SK-N-SH (cell line): ENCODE data around the gene MAGEA4. TPM values are rescaled to one million over a fixed set of nuclear protein-coding genes. Genes with fewer than 3 reads are reported as not detected.
"Not testable (repeated sequence)": the region's sequence is repeated elsewhere in the genome, so short reads cannot be mapped to it uniquely, and the experiment has no call there.

Experiments
- CTCF ChIA-PET: fragments of 300-600, 350-600 bp; formaldehyde crosslinking; extraction: SDS; loops from one replicate; lab custom pipeline; 2021; lab: Yijun Ruan, JAX
- POLR2A ChIA-PET: fragments of 350-600 bp; sonication (Branson Sonifier 250); formaldehyde crosslinking; extraction: SDS; loops from one replicate; lab custom pipeline; 2020; ENCODE audit warnings: antibody characterized with exemption, inconsistent platforms; lab: Yijun Ruan, JAX
- DNase-seq: peaks from one replicate; pipeline ENCODE4 v3.0.0; 2012
- H2AFZ ChIP-seq: fragments of 200-600 bp; sonication (generic); 2 replicates; pipeline ENCODE4 v1.8.1; 2016; ENCODE audit warnings: antibody characterized with exemption, mild to moderate bottlenecking, low read depth
- H3F3A ChIP-seq: fragments of 200-600 bp; sonication (generic); replicated peaks from 2 replicates; pipeline ENCODE3; 2016; ENCODE audit warnings: antibody characterized with exemption, mild to moderate bottlenecking; ENCODE audit not compliant: insufficient read depth
- H3K27ac ChIP-seq, 2 experiments: fragments of 200-500 bp in 1 of 2; fragments of 200-600 bp in 1 of 2; sonication (Bioruptor generic) in 1 of 2; sonication (generic), shearing (Covaris generic) in 1 of 2; 2 replicates each; pipeline versions ENCODE4 v1.5.1 to v1.6.1; 2014 to 2016; ENCODE audit warnings: low read depth in 2 of 2, inconsistent platforms in 1 of 2, low read length in 1 of 2, mild to moderate bottlenecking in 1 of 2, mixed read lengths in 1 of 2
- H3K27me3 ChIP-seq: fragments of 200-600 bp; sonication (generic), shearing (Covaris generic); 2 replicates; pipeline ENCODE4 v1.6.1; 2016; ENCODE audit warnings: mixed run types; ENCODE audit not compliant: insufficient read depth
- H3K36me3 ChIP-seq, 2 experiments: fragments of 200-500 bp in 1 of 2; fragments of 200-600 bp in 1 of 2; sonication (Bioruptor generic) in 1 of 2; sonication (generic) in 1 of 2; replicated peaks in 1 of 2; 2 replicates each; pipeline versions ENCODE3 to v1.5.1; 2014 to 2016; ENCODE audit warnings: low read length in 1 of 2, mild to moderate bottlenecking in 1 of 2; ENCODE audit not compliant: insufficient read depth in 2 of 2, control insufficient read depth in 1 of 2
- H3K4me1 ChIP-seq, 2 experiments: fragments of 200-500 bp in 1 of 2; fragments of 200-600 bp in 1 of 2; sonication (Bioruptor generic) in 1 of 2; sonication (generic), shearing (Covaris generic) in 1 of 2; 2 replicates each; pipeline versions ENCODE4 v1.5.1 to v1.6.1; 2014 to 2016; ENCODE audit warnings: low read depth in 1 of 2, low read length in 1 of 2, mixed run types in 1 of 2; ENCODE audit not compliant: insufficient read depth in 2 of 2, control insufficient read depth in 1 of 2
- H3K4me2 ChIP-seq: fragments of 200-600 bp; sonication (generic), shearing (Covaris generic); 2 replicates; pipeline ENCODE4 v1.6.1; 2017; ENCODE audit warnings: mixed run types
- H3K4me3 ChIP-seq, 2 experiments: fragments of 200-500 bp in 1 of 2; fragments of 200-600 bp in 1 of 2; sonication (Bioruptor generic) in 1 of 2; sonication (generic), shearing (Covaris generic) in 1 of 2; 2 replicates each; pipeline versions ENCODE4 v1.5.1 to v1.8.1; 2014 to 2016; ENCODE audit warnings: low read depth in 2 of 2, inconsistent platforms in 1 of 2, low read length in 1 of 2, mild to moderate bottlenecking in 1 of 2, mixed read lengths in 1 of 2, moderate library complexity in 1 of 2
- H3K79me2 ChIP-seq: fragments of 200-600 bp; sonication (generic); 2 replicates; pipeline ENCODE4 v1.8.1; 2017; ENCODE audit warnings: mild to moderate bottlenecking; ENCODE audit not compliant: insufficient read depth
- H3K9ac ChIP-seq: fragments of 200-600 bp; sonication (generic); 2 replicates; pipeline ENCODE4 v1.6.1; 2017; ENCODE audit warnings: mixed run types
- H3K9me2 ChIP-seq: fragments of 200-600 bp; sonication (generic); 2 replicates; pipeline ENCODE4 v1.6.1; 2017; ENCODE audit warnings: mixed run types
- H3K9me3 ChIP-seq: fragments of 200-600 bp; sonication (generic); 2 replicates; pipeline ENCODE4 v1.6.1; 2017; ENCODE audit warnings: mixed run types, mild to moderate bottlenecking, moderate library complexity
- H4K20me1 ChIP-seq: fragments of 200-600 bp; sonication (generic); 2 replicates; pipeline ENCODE4 v1.6.1; 2017; ENCODE audit warnings: mild to moderate bottlenecking, mixed run types; ENCODE audit not compliant: insufficient read depth
- CHD2 ChIP-seq: fragments of 150-350 bp; IDR thresholded peaks from 2 replicates; pipeline ENCODE4 v1.6.1; 2018; ENCODE audit warnings: low read length; ENCODE audit not compliant: partially characterized antibody
- EP300 ChIP-seq, 2 experiments: IDR thresholded peaks; 2 replicates each; pipeline versions ENCODE4 v1.4.0 to v1.6.1; 2012; ENCODE audit warnings: borderline replicate concordance in 1 of 2, low read depth in 1 of 2, low read length in 1 of 2
- EZH2phosphoT487 ChIP-seq: fragments of 200-600 bp; sonication (generic); IDR thresholded peaks from 2 replicates; pipeline ENCODE4 v1.6.1; 2017; ENCODE audit warnings: low read depth, mixed run types, mild to moderate bottlenecking, antibody characterized with exemption, moderate library complexity, borderline replicate concordance
- FOSL2 ChIP-seq: IDR thresholded peaks from 2 replicates; pipeline ENCODE4 v1.4.0; 2012; ENCODE audit warnings: low read depth, mild to moderate bottlenecking, moderate library complexity, borderline replicate concordance
- FOXM1 ChIP-seq: IDR thresholded peaks from 2 replicates; pipeline ENCODE4 v1.4.0; 2012; ENCODE audit warnings: low read depth, mild to moderate bottlenecking
- JUND ChIP-seq: IDR thresholded peaks from 2 replicates; pipeline ENCODE4 v1.4.0; 2012
- MEF2A ChIP-seq: IDR thresholded peaks from 2 replicates; pipeline ENCODE4 v1.4.0; 2012; ENCODE audit warnings: low read depth, borderline replicate concordance
- NRF1 ChIP-seq: IDR thresholded peaks from 2 replicates; pipeline ENCODE4 v1.6.1; 2012; ENCODE audit warnings: low read depth, mild to moderate bottlenecking, low read length
- POLR2AphosphoS5 ChIP-seq: IDR thresholded peaks from 2 replicates; pipeline ENCODE4 v1.6.1; 2012; ENCODE audit warnings: low read depth, low read length
- RAD21 ChIP-seq: IDR thresholded peaks from 2 replicates; pipeline ENCODE4 v1.6.1; 2012; ENCODE audit warnings: mild to moderate bottlenecking, low read length
- RCOR1 ChIP-seq: fragments of 150-350 bp; IDR thresholded peaks from 2 replicates; pipeline ENCODE4 v1.6.1; 2017; ENCODE audit warnings: antibody characterized with exemption, low read length
- RFX5 ChIP-seq: IDR thresholded peaks from 2 replicates; pipeline ENCODE4 v1.6.1; 2012; ENCODE audit warnings: mild to moderate bottlenecking, improper control_type of control experiment, low read length
- RXRA ChIP-seq: IDR thresholded peaks from 2 replicates; pipeline ENCODE4 v1.4.0; 2012; ENCODE audit warnings: low read depth, mild to moderate bottlenecking, borderline replicate concordance
- SMC3 ChIP-seq: IDR thresholded peaks from 2 replicates; pipeline ENCODE4 v1.6.1; 2012; ENCODE audit warnings: low read depth, low read length, improper control_type of control experiment
- TCF12 ChIP-seq: IDR thresholded peaks from 2 replicates; pipeline ENCODE4 v1.4.0; 2012
- TEAD4 ChIP-seq: IDR thresholded peaks from 2 replicates; pipeline ENCODE4 v1.4.0; 2012; ENCODE audit warnings: mild to moderate bottlenecking, borderline replicate concordance; ENCODE audit not compliant: insufficient read depth
- YY1 ChIP-seq: IDR thresholded peaks from 2 replicates; pipeline ENCODE4 v1.4.0; 2012; ENCODE audit warnings: low read depth, mild to moderate bottlenecking
- WGBS: methylation state at CpG from one replicate; pipeline ENCODE4 v1.1.6; 2017; ENCODE audit warnings: low lambda C conversion rate; 5-methylcytosine and 5-hydroxymethylcytosine counted together
- polyA plus RNA-seq, 3 experiments: library from polyadenylated mRNA; depleted of rRNA; stranded (reverse); fragments of >200 nt; gene quantifications; 2 replicates each; pipeline ENCODE4 v1.2.3, GENCODE V29; 2012
- TF ChIP-seq, protein P1 (sequence below): IDR thresholded peaks from 2 replicates; pipeline ENCODE4 v1.4.0; 2012; ENCODE audit warnings: low read depth
- TF ChIP-seq, protein P2 (sequence below): IDR thresholded peaks from 2 replicates; pipeline ENCODE4 v1.4.0; 2012; ENCODE audit warnings: low read depth, borderline replicate concordance
- TF ChIP-seq, protein P3 (sequence below): IDR thresholded peaks from 2 replicates; pipeline ENCODE4 v1.4.0; 2012; ENCODE audit warnings: low read depth, borderline replicate concordance

The MAGEA4 gene
- polyA plus RNA-seq, 1 of the 3 experiments (the other 2 are of a cell fraction) = 0.10 TPM

DNA sequence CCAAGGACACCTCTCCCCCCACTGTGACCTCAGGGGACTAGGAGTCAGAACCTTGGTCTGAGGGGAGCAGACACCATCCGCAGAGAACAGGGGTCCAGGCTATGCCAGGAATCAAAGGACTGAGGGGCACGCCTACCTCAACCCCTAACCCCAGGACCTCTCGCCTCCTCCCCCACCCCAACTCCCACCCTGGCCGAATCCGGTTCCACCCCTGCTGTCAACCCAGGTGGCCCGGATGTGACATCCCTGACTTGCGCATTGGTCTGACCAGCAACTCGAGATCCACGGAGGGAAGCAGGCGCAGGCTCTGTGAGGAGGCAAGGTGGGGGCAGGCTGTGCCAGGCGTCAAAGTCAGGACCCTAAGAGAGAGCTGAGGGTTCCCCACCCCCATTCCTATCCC, 468 bp upstream of the MAGEA4 start:
- DNase-seq = no peak
- 31% methylated on average over 4 of the region's 11 CpGs for WGBS
- no peaks in the 10 kb centered on the region for H3K9me2 ChIP-seq
- no peaks in the 10 kb centered on the region for H3F3A ChIP-seq
- H2AFZ ChIP-seq = no peak overlapping the region
- H3K4me2 ChIP-seq = no peak overlapping the region
- ChIA-PET CTCF (no interaction called here), POLR2A (no interaction called here)
- no peaks in the 10 kb centered on the region for H3K79me2 ChIP-seq
- H3K27me3 ChIP-seq = no peaks in the 10 kb centered on the region
- no peaks in the 10 kb centered on the region for H3K9me3 ChIP-seq
- no peak overlapping the region for H3K27ac ChIP-seq
- no peaks in the 10 kb centered on the region for H3K4me1 ChIP-seq
- TF ChIP-seq SMC3 (no peak), RXRA (no peak), FOXM1 (no peak), NRF1 (no peak), YY1 (no peak), POLR2AphosphoS5 (no peak), MEF2A (no peak), FOSL2 (no peak), TEAD4 (no peak), RCOR1 (no peak), RFX5 (no peak), TCF12 (no peak), RAD21 (no peak), EP300 (IDR thresholded peaks at IDR 0.05; ENCODE audit: borderline replicate concordance in 1 of 2, low read depth in 1 of 2, low read length in 1 of 2) (no peak), JUND (no peak), EZH2phosphoT487 (no peak), CHD2 (no peak)
- TF ChIP-seq, protein P1, sequence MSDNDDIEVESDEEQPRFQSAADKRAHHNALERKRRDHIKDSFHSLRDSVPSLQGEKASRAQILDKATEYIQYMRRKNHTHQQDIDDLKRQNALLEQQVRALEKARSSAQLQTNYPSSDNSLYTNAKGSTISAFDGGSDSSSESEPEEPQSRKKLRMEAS = no peak
- TF ChIP-seq, protein P2, sequence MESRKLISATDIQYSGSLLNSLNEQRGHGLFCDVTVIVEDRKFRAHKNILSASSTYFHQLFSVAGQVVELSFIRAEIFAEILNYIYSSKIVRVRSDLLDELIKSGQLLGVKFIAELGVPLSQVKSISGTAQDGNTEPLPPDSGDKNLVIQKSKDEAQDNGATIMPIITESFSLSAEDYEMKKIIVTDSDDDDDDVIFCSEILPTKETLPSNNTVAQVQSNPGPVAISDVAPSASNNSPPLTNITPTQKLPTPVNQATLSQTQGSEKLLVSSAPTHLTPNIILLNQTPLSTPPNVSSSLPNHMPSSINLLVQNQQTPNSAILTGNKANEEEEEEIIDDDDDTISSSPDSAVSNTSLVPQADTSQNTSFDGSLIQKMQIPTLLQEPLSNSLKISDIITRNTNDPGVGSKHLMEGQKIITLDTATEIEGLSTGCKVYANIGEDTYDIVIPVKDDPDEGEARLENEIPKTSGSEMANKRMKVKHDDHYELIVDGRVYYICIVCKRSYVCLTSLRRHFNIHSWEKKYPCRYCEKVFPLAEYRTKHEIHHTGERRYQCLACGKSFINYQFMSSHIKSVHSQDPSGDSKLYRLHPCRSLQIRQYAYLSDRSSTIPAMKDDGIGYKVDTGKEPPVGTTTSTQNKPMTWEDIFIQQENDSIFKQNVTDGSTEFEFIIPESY = no peak
- TF ChIP-seq, protein P3, sequence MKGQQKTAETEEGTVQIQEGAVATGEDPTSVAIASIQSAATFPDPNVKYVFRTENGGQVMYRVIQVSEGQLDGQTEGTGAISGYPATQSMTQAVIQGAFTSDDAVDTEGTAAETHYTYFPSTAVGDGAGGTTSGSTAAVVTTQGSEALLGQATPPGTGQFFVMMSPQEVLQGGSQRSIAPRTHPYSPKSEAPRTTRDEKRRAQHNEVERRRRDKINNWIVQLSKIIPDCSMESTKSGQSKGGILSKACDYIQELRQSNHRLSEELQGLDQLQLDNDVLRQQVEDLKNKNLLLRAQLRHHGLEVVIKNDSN = no peak
- no peak overlapping the region for H3K9ac ChIP-seq
- H4K20me1 ChIP-seq = no peaks in the 10 kb centered on the region
- H3K36me3 ChIP-seq = no peaks in the 10 kb centered on the region
- H3K4me3 ChIP-seq = no peak overlapping the region

DNA sequence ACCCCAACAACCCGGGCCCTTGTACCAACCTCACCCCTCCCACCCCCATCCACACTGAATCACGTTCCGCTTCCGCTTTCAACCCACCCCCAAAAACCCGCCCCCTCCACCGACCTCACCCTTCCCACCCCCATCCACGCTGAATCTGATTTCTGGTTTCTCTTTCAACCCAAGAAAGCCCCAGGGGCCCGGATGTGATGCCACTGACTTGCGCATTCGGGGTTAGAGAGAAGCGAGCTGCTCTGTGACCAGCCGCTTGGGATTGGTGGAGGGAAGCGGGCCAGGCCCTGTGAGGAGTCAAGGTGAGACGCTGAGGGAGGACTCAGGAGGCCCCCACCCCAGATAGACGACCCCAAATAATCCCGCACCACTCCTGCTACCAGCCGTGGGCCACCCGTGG, 6.0 kb downstream of the MAGEA4 start:
- H3F3A ChIP-seq, POLR2A ChIA-PET, H3K27me3 ChIP-seq, H2AFZ ChIP-seq, H3K27ac ChIP-seq, H3K9me3 ChIP-seq, H3K79me2 ChIP-seq, CTCF ChIA-PET, H3K4me3 ChIP-seq, H4K20me1 ChIP-seq, DNase-seq, H3K36me3 ChIP-seq, H3K9me2 ChIP-seq, H3K9ac ChIP-seq, H3K4me2 ChIP-seq, H3K4me1 ChIP-seq: not testable (repeated sequence)
- 69% methylated on average over 14 of the region's 18 CpGs for WGBS
